Stimulated activated CD4-positive, alpha-beta T cell treated with anti-CD3 and anti-CD28 coated beads, Interleukin-4, amount 100 ng/mL, for 1 hour (primary cell): Measurements from ENCODE around the gene KPNA4.

ENCODE experiments used
- DNase-seq: peaks from one replicate; pipeline ENCODE4 v3.0.0-alpha.2; 2020

KPNA4 gene

GRCh38 chr3:160447544-160447943 is 117.8 kb downstream of the KPNA4 start:
- no peak for DNase-seq

- DNase-seq = no peak
Measured at GRCh38 chr3:160446522-160447056, 118.8 kb downstream of the KPNA4 start.

- DNase-seq = no peak
Measured at GRCh38 chr3:160445854-160446253, 119.5 kb downstream of the KPNA4 start.
